ENCODE results near the gene CYP4F3. TPM values are rescaled to one million over a fixed set of nuclear protein-coding genes. Genes with fewer than 3 reads are reported as not detected.

The CYP4F3 gene
- polyA plus RNA-seq, 3 donors = 0.37 to 0.92 (median 0.62) TPM

GRCh38 chr19:15701757-15702533, 61.2 kb downstream of the CYP4F3 start:
- DNase-seq (ENCODE audit: extremely low read depth in 1 of 11, low read depth in 9 of 11, low spot score in 4 of 11) = no peak

GRCh38 chr19:15702534-15702930, 61.8 kb downstream of the CYP4F3 start:
- DNase-seq (ENCODE audit: extremely low read depth in 1 of 11, low read depth in 9 of 11, low spot score in 4 of 11) = peak in 7 of 11 donors; percentile 8 to 48 (median 9)

Other genes starting within 250 kb of the CYP4F3 start
- 100 to 1,000 TPM; 111 to 119 (median 112) TPM for gene AKAP8L, start 221.9 kb upstream of the CYP4F3 start, polyA plus RNA-seq (ENCODE audit: insufficient read length in 3 of 3)
- 10 to 100 TPM; 23.6 to 40.5 (median 38.7) TPM for gene WIZ, start 190.9 kb upstream of the CYP4F3 start, polyA plus RNA-seq (ENCODE audit: insufficient read length in 3 of 3)
- 1 to 10 TPM in 1 of 3 donors, under 1 TPM in 2; 0.51 to 1.3 (median 0.92) TPM for gene RASAL3, start 176.4 kb upstream of the CYP4F3 start, polyA plus RNA-seq (ENCODE audit: insufficient read length in 3 of 3)
- under 1 TPM in 1 of 3 donors, not detected in 2; 0.08 TPM for gene PGLYRP2, start 161.4 kb upstream of the CYP4F3 start, polyA plus RNA-seq (ENCODE audit: insufficient read length in 3 of 3)
- under 1 TPM; 0.11 to 0.22 (median 0.16) TPM for gene CYP4F22, start 132.4 kb upstream of the CYP4F3 start, polyA plus RNA-seq (ENCODE audit: insufficient read length in 3 of 3)
- not detected for gene CYP4F8, start 25.7 kb upstream of the CYP4F3 start, polyA plus RNA-seq (ENCODE audit: insufficient read length in 3 of 3)
- gene CYP4F12, start 32.2 kb downstream of the CYP4F3 start, polyA plus RNA-seq (ENCODE audit: insufficient read length in 3 of 3) = 1 to 10 TPM in 1 of 3 donors, under 1 TPM in 1, not detected in 1; 0.62 to 1.3 TPM
- gene OR10H2, start 87.1 kb downstream of the CYP4F3 start, polyA plus RNA-seq (ENCODE audit: insufficient read length in 3 of 3) = not detected
- gene OR10H3, start 97.1 kb downstream of the CYP4F3 start, polyA plus RNA-seq (ENCODE audit: insufficient read length in 3 of 3) = not detected
- gene OR10H5, start 146.8 kb downstream of the CYP4F3 start, polyA plus RNA-seq (ENCODE audit: insufficient read length in 3 of 3) = under 1 TPM; 0.06 to 0.09 (median 0.09) TPM
- under 1 TPM; 0.06 to 0.08 (median 0.08) TPM for gene OR10H1, start 174.8 kb downstream of the CYP4F3 start, polyA plus RNA-seq (ENCODE audit: insufficient read length in 3 of 3)

Measured in renal cortex interstitium (tissue), 11 donors.